Body of pancreas (tissue), 4 donors: ENCODE results near the gene MAML2. TPM values are rescaled to one million over a fixed set of nuclear protein-coding genes. Genes with fewer than 3 reads are reported as not detected.

Experiments used
- ATAC-seq: fragments of 150-250 bp; one replicate; pipeline ENCODE4 v1.9.1; 2016
- DNase-seq, 4 donors: peaks; one replicate each; pipeline ENCODE4 v3.0.0-alpha.2; 2019
- H3K27ac ChIP-seq, 4 donors: fragments of 200-600 bp; sonication (generic); 1 replicate in 3 of 4; 2 replicates in 1 of 4; pipeline versions ENCODE4 v1.5.1 to v1.6.1; 2016 to 2019; ENCODE audit warnings: mild to moderate bottlenecking in 1 of 4, mixed read lengths in 1 of 4, moderate library complexity in 1 of 4
- H3K27me3 ChIP-seq, 2 donors: fragments of 200-600 bp; sonication (generic); one replicate each; pipeline ENCODE4 v1.6.0; 2016; ENCODE audit warnings: mild to moderate bottlenecking in 1 of 2
- H3K36me3 ChIP-seq, 2 donors: fragments of 200-600 bp; sonication (generic); replicated peaks in 1 of 2; 2 replicates each; pipeline ENCODE4 v1.5.1; 2016; ENCODE audit warnings: low read depth in 2 of 2; ENCODE audit not compliant: insufficient read depth in 1 of 2
- H3K4me1 ChIP-seq: fragments of 200-600 bp; sonication (generic); one replicate; pipeline ENCODE4 v1.6.0; 2016
- H3K4me3 ChIP-seq, 2 donors: fragments of 200-600 bp; sonication (generic); 1 replicate in 1 of 2; 2 replicates in 1 of 2; pipeline ENCODE4 v1.5.1; 2016 to 2019
- H3K9me3 ChIP-seq, 3 donors: fragments of 200-600 bp; sonication (generic); 1 replicate in 2 of 3; 2 replicates in 1 of 3; pipeline ENCODE4 v1.5.1; 2016
- POLR2A ChIP-seq, 3 donors: fragments of 450-650 bp; IDR thresholded peaks; one replicate each; pipeline ENCODE4 v1.6.1; 2016; ENCODE audit warnings: antibody characterized with exemption in 3 of 3, mild to moderate bottlenecking in 2 of 3
- WGBS, 2 donors: methylation state at CpG; one replicate each; pipeline ENCODE4 v1.1.5; 2017; 5-methylcytosine and 5-hydroxymethylcytosine counted together
- intact Hi-C: fragments of 100-400 bp; cut with DNase I; formaldehyde crosslinking; loops from one replicate; pipeline ENCODE4 v1.15.1; 2023
- total RNA-seq, 2 donors: library from RNA; depleted of rRNA; stranded (reverse); fragments of >200 nt; gene quantifications; one replicate each; pipeline ENCODE4 v1.1.0, GENCODE V29; 2016
- TF ChIP-seq, protein P1 (sequence below), 7 experiments: fragments of 450-650 bp in 4 of 7; fragments of 200-600 bp in 3 of 7; sonication (generic) in 3 of 7; IDR thresholded peaks; one replicate each; pipeline ENCODE4 v1.5.1; 2016 to 2019; ENCODE audit warnings: antibody characterized with exemption in 7 of 7

Gene MAML2
- total RNA-seq, 2 donors from 2014 or later: 7.9 to 9.9 TPM

DNA sequence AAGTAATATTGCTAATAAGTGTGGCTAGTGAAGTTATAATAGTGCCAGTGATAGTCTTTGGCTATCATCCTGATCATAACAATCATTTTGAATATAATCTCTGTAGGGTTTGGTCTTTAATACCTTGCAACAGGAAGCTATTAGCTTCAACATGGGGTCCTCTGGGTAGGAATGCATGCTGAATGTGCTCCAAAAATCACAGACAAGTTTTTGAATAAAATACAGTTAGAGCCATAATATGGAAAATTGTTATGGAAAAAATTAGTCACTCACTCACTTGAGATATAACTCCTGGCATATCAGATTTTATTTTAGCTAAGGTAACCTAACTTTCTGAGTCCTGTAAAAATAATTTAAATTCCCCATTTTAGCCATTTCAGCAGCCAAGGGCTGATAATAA lies 323.7 kb downstream of the MAML2 start:
- no peaks in the 10 kb centered on the region for H3K36me3 ChIP-seq
- H3K27me3 ChIP-seq: no peaks in the 10 kb centered on the region
- ATAC-seq (no peak), DNase-seq (no peak)
- TF ChIP-seq, protein P1, sequence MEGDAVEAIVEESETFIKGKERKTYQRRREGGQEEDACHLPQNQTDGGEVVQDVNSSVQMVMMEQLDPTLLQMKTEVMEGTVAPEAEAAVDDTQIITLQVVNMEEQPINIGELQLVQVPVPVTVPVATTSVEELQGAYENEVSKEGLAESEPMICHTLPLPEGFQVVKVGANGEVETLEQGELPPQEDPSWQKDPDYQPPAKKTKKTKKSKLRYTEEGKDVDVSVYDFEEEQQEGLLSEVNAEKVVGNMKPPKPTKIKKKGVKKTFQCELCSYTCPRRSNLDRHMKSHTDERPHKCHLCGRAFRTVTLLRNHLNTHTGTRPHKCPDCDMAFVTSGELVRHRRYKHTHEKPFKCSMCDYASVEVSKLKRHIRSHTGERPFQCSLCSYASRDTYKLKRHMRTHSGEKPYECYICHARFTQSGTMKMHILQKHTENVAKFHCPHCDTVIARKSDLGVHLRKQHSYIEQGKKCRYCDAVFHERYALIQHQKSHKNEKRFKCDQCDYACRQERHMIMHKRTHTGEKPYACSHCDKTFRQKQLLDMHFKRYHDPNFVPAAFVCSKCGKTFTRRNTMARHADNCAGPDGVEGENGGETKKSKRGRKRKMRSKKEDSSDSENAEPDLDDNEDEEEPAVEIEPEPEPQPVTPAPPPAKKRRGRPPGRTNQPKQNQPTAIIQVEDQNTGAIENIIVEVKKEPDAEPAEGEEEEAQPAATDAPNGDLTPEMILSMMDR (IDR thresholded peaks at IDR 0.05): no peak
- TF ChIP-seq POLR2A (IDR thresholded peaks at IDR 0.05): no peak
- no peak overlapping the region for H3K4me3 ChIP-seq
- intact Hi-C loops: no loop called here
- no peaks in the 10 kb centered on the region for H3K9me3 ChIP-seq
- no peaks in the 10 kb centered on the region for H3K4me1 ChIP-seq
- H3K27ac ChIP-seq: no peak overlapping the region

DNA sequence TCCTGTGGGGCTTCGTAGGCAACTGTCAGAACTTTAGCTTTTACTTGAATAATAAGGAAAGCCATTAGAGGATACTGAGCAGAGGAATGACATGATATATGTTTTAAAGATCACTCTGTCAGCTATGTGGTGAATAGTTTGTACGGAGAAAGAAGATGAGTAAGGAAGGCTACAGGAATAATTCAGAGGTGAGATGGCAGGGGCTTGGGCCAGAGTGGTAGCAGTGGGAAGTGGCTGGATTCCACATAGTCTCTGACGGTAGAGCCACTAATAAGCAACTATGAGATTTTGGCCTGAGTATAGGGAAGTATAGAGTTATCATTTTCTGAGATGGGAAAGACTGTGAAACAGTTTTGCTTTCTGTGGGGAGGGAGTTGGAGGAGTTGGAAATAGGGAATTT lies 325.1 kb downstream of the MAML2 start:
- no peaks in the 10 kb centered on the region for H3K4me1 ChIP-seq
- H3K9me3 ChIP-seq: no peaks in the 10 kb centered on the region
- no peak for ATAC-seq
- H3K27me3 ChIP-seq: no peaks in the 10 kb centered on the region
- 64 to 71% methylated on average over 3 of the region's 3 CpGs for WGBS, 2 donors
- no peak overlapping the region for H3K27ac ChIP-seq
- DNase-seq: no peak
- no peak overlapping the region for H3K4me3 ChIP-seq
- intact Hi-C loops: no loop called here
- no peaks in the 10 kb centered on the region for H3K36me3 ChIP-seq
- no peak for TF ChIP-seq POLR2A (IDR thresholded peaks at IDR 0.05)
- TF ChIP-seq, protein P1 (IDR thresholded peaks at IDR 0.05): no peak

GRCh38 chr11:96016978-96017502 lies 326.0 kb downstream of the MAML2 start:
- 60 to 62% methylated on average over 1 of the region's 1 CpG for WGBS, 2 donors
- DNase-seq (no peak), ATAC-seq (no peak)
- Histone ChIP-seq H3K36me3 (no peaks in the 10 kb centered on the region), H3K4me1 (no peaks in the 10 kb centered on the region), H3K27me3 (no peaks in the 10 kb centered on the region), H3K4me3 (no peak overlapping the region), H3K9me3 (no peaks in the 10 kb centered on the region), H3K27ac (no peak overlapping the region)
- no peak for TF ChIP-seq POLR2A (IDR thresholded peaks at IDR 0.05)
- TF ChIP-seq, protein P1 (IDR thresholded peaks at IDR 0.05): no peak
- intact Hi-C loops: no loop called here

- ATAC-seq: no peak
- no peak overlapping the region for H3K27ac ChIP-seq
- 42 to 54% methylated on average over 4 of the region's 4 CpGs for WGBS, 2 donors
- H3K36me3 ChIP-seq: no peaks in the 10 kb centered on the region
- intact Hi-C loops: no loop called here
- H3K9me3 ChIP-seq: no peaks in the 10 kb centered on the region
- TF ChIP-seq, protein P1 (IDR thresholded peaks at IDR 0.05): no peak
- TF ChIP-seq POLR2A (IDR thresholded peaks at IDR 0.05): no peak
- H3K4me3 ChIP-seq: no peak overlapping the region
- H3K4me1 ChIP-seq: no peaks in the 10 kb centered on the region
- no peaks in the 10 kb centered on the region for H3K27me3 ChIP-seq
- no peak for DNase-seq
These were observed 327.0 kb downstream of the MAML2 start for GRCh38 chr11:96015906-96016565.

GRCh38 chr11:96014217-96014616 lies 328.8 kb downstream of the MAML2 start:
- 35 to 50% methylated on average over 3 of the region's 3 CpGs for WGBS, 2 donors
- no peak overlapping the region for H3K27ac ChIP-seq
- H3K4me1 ChIP-seq: no peaks in the 10 kb centered on the region
- no peak for ATAC-seq
- H3K9me3 ChIP-seq: no peaks in the 10 kb centered on the region
- intact Hi-C loops: no loop called here
- no peak for TF ChIP-seq POLR2A (IDR thresholded peaks at IDR 0.05)
- TF ChIP-seq, protein P1 (IDR thresholded peaks at IDR 0.05): no peak
- no peaks in the 10 kb centered on the region for H3K36me3 ChIP-seq
- H3K27me3 ChIP-seq: no peaks in the 10 kb centered on the region
- no peak for DNase-seq
- H3K4me3 ChIP-seq: no peak overlapping the region
